Stimulated activated CD4-positive, alpha-beta T cell treated with anti-CD3 and anti-CD28 coated beads, Interleukin-2, amount 100 ng/mL, for 4 hours (primary cell): ENCODE measurements around the gene HPSE2.

Source experiments
- DNase-seq: peaks from one replicate; pipeline ENCODE4 v3.0.0-alpha.2; 2020; ENCODE audit warnings: low read depth

HPSE2 gene

DNA sequence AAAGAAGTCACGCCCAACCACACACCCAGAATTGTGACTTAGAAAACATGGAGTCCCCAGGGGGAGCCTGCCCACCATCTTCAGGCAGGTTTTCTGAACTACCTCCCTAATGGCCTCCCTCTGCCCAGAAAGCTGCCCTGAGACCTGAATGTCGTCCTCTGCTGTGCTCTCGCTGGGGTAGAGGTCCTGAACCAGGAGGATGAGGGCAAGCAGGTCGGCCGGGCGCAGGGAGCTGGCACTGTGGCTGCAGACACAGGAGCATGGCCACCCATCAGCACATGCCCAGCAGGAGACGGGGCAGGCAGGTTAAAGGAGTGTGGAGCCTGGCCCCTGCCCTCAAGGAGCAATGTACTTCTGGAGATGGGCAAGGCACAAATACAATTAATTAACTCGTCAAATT lies 805.2 kb downstream of the HPSE2 start:
- no peak for DNase-seq

DNA sequence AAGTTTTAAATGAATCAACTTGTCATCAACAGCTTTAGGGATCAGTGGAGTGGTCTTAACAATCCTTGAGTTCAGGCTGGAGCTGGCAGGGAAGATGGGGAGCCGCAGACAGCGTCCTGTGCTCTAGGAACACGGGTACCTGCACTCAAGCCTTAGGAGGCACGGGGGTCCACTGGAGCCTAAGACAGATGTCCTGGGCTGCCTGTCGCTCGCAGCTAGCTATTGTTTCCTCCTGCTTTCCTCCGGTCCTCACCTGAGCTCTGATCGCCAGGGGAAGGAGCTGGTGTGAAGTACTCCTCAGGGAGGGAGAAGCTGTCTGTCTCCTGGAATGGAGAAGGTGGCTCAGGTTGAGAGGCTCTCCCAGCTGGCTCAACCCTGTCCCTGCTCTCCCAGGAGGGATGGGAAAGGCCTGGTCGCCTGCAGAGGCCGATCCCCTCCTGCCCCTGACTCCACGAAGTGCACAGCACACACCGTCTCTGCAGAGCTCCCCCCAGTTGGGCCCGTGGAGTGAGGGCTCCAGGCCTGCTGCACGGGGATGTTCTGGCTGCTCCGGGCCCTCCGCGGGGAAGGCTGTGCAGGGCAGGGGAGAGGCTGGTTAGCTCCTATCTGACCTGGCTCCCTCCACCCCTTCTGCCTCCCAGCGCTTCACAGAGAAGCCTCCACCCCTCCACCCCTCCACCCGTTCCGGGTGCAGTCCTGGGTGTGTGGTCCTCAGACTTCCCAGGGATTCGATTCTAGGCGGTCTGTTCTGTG lies 806.2 kb downstream of the HPSE2 start:
- DNase-seq, result no peak

DNA sequence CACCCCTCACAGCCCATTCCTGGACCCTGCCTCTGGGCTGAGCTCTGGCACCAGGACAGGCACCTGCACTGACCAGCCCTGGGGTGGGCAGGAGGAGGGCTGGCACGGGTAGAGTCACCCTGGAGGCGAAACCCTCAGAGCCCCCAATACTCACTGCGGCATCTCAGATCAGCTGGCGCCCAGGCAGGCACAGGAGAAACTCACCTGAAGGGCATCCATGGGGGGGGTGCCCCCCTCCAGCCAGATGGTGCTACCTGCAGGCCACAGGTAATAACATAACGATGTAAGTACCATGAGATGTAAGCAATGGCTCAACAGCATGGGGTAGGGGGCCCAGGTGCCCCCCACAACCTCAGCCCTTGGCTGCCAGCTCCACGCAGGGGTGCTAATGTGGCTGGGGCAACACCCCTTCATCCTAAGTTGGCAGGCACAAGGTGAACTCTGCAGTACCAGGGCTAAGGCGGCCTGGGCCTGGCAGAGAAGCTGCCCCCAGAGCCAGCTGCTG lies 808.6 kb downstream of the HPSE2 start:
- DNase-seq, result no peak

DNA sequence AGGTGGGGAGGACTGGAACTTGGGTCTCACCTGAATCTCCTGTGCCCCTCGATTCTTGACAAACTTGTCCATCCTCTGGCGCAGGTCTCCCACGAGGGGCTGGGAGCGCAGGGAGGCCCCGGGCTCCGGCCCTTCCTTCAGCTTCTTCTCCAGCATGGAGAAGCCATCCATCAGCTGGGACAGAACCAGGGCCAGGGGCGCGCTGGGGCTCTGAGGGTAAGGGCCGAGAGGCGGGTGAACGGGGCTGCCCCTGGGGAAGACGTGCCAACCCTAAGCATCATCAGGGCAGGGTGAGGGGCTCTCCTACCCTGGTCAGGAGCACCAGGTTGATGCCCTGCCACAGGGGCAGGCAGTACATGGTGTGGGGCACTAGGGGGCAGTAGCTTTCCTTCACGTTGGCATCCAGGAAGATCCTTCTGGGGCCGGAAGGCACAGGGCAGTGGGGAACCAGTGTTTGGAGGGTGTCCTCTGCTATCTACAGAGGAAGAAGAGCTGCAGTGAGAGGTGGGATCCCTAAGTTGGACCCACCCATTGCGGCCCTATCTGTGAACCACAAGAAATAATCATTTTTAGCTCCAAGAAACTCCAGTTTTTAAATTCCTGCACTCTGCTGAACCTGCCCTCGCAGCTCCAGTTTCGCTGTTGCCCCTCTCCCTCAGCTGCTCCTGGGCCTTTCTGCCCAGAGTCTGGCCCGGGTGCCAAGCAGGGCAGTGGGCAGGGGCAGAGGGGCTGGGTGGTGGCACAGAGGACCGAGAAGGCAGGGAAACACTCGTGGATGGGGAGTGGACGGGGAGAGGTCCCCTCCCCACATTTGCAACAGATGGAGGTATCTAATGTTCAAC lies 809.9 kb downstream of the HPSE2 start:
- DNase-seq, result peak; percentile 9

DNA sequence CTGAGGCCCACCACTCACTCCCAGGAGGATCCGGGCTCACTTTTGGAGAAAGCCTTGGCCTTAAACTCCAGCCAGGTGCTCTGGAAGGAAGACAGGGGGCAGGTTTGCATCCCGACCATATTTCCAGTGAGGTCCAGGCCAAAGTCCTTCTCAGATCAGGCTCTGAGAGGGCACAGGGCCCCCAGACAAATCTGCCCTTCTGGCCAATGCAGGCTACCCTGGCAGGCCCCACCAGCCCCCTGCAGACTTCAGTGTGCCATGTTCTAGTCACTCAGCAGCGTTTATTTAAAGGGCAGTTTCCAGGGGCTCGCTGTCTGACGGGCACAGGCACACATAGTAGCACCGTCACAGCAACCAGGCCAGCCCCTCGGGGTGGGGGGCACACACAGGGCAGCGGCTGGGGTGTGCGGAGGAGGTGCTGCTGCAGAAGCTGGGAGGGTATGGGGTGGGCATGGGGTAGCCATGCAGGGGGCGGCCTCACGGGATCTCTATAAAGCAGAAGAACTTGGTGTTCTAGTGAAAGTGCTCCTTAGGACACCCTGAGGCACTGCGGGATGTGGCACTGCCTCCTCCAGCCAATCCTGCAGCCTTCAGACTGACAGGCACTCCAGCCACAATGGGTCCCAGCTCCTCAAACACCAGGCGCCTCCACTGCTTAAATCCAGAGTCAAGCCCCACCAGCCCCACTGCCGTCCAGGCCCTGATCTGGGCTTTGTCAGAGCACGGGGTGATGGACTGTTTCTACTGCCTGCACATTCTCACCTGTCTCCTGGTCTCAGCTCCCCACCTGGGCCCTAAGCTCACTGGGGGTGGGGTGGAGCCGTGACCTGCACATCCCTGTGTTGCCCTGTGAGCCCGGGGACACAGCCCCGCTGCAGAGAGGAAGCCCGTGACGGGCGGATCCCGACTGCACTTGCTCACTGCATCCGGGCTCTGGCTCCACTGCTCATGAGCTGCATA lies 811.1 kb downstream of the HPSE2 start:
- DNase-seq, result no peak

DNA sequence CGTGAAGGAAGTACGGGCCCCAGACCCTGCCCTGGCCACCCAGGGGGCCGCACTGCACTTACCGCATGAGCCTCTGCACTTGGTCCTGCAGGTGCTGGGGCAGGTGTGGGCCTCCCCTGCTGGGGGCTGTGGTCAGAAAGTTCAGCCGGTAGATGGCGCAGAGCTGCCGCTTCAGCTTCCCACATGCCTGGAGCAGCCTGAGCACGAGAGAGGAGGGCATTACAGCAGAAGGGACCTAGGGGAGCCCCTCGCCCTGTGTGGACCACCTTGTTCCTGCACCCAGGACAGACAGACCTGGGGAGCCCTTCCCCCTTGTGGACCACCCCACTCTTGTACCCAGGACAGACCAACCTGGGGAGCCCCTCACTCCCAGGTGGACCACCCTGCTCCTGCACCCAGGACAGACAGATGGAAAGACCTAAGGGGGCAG lies 811.9 kb downstream of the HPSE2 start:
- no peak for DNase-seq

DNA sequence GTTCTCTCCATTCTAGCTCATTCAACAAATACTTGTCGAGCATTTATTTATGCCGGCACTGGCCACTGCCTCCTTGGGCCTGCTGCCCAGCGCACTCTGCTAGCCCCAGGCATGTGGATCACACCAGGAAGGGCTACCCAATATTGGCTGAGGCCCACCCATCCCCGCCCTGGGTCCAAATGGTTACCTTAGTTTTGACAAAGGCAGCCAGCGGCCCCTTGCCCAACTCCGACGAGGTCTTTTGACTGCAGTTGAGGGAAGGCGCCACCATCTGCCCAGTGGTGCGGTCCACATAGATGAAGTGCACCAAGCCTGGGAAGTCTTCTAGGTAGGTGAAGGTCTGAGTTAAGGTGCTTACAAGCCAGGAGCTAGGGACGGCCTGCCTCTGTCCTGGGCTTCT lies 813.5 kb downstream of the HPSE2 start:
- no peak for DNase-seq

DNA sequence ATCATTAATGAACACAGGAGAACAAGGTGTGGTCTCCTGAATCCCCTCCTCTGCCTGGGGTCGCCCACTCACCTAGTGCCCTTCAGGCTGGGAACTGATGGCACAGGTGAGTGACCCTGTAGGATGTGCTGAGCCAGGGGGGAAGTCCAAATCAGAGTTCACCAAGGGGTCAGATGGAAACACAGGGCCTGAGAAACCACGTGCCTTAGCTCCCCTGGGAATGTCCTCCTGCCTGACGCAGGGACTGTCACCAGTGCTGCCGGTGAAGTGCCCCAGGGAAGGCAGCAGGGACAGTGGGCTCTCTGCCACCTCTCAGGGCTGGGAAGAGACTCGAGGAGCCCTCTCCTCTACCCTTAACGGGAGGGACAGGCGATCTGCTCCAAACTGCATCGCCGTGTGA lies 814.9 kb downstream of the HPSE2 start:
- no peak for DNase-seq

DNA sequence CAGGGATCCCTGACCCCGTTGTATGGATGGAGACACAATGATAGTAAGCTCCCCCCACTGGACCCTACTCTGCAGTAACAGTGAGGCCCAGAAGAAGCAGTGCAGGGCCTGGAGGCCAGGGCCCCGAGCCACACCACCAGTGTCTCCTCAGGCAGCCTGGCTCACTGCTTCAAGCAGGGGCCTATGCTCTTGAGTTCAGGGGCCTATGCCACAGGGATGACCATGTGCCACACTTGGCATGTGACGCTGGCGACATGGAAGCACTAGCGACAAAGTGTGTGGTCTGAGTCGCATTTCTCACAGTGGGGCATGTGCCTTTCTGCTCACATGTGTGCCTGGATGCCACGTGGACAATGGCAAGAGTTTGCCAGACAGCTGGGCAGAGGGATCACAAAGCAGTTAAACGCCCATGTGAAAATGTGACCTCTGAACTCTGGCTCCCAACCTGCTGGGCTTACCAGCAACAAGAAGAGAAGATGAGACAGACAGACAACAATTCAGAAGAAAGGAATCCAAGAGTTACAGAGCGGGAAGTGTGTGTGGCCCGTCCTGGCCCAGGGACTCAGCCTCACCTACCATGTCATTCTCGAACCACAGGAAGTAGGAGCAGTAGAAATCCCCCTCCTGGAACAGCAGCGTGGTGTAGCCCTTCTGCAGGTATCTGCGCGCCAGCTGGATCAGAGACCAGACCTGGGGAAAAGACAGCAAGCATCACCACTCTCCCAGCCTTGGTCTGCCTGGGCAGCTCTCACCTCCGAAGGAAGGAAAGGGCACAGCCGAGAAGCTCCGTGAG lies 816.0 kb downstream of the HPSE2 start:
- no peak for DNase-seq

DNA sequence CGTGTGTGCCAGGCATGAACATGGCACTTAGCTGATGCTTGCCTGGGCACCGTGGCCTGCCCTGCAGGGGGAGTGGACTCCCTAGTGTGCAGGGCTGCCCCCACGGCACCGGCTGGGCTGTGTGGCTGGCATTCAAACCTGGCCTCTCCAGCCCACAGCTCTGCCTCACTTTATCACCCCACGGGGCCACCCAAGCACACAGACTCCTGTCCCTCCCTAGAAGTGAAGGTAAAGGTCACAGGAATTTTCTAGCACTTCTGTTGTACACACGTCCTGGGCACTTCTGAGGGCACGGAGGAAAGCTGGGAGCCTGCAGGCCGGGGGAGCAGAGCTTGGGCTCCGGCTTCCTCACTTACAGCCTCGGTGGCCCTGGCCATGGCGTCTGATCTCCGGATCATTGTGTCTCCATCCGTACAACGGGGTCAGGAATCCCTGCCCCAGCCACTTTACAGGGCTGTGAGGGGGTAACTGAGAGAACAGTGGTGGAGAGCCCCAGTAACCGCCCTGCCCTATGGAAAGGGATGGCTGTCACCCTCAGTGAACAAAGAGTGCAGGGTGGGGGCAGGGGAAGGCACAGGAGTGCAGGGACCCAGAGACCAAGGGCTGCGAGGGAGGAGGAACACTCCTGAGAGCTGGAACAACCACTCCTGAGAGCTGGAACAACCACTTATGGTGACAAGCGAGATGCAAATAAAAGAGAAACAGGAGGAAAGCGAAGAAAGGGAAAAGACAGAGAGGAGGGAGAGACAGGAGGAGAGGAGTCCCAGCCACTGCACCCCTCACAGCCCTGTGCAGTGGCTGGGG lies 816.8 kb downstream of the HPSE2 start:
- DNase-seq, result no peak

DNA sequence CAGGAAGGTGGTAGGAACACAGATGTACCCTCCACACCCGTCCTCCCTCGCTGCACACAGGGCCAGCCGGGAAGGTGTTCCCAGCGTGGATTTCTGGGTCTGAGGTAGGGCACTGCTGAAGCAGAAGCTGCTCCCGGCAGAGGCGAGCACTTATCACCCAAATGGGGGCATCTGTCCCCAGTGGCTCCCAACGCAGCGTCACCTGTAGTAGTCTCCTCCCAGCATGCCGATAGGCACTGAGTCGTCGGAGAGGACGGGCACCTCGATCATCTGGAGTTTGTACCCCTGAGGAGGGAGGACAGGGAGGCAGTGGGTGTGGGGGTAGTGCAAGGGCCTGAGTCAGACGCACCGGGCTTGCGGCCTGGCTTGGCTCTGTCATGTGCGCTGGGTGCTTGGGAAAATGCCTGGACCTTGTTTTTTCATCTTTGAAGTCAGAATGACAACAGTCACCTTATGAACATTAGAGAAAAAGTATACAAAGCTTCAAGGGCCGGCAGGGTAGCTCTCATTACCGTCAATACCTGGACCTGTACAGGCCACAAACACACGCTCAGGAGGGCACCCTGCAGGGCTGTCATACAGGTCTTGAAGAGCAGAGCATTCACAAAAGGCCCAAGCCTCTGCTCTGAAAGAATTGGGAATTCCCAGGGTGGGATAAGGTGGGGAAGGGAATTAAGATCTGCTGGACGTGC lies 817.5 kb downstream of the HPSE2 start:
- DNase-seq, result no peak

DNA sequence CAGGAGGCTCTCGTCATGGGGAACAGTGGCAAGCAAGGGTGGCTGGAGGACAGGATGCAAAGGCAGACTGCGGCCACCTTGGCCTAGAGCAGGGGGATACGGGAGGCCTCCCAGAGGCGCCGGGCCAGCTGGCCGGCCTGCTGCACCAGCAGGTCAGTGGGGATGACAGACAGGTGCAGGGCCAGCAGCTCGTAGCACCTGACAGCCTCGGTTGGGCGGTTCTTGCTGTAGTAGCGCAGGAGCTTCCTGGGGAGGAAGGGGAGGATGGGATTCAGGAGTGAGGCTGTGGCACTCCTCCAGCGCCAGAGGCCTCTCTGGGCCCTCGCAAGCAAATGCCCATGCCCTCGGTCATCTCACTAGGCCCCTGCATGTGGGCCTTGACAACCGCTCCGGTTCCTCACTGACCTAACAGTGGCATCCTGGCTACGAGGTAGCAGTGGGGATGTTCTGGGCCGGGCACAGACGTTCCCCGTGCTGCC lies 818.1 kb downstream of the HPSE2 start:
- no peak for DNase-seq

DNA sequence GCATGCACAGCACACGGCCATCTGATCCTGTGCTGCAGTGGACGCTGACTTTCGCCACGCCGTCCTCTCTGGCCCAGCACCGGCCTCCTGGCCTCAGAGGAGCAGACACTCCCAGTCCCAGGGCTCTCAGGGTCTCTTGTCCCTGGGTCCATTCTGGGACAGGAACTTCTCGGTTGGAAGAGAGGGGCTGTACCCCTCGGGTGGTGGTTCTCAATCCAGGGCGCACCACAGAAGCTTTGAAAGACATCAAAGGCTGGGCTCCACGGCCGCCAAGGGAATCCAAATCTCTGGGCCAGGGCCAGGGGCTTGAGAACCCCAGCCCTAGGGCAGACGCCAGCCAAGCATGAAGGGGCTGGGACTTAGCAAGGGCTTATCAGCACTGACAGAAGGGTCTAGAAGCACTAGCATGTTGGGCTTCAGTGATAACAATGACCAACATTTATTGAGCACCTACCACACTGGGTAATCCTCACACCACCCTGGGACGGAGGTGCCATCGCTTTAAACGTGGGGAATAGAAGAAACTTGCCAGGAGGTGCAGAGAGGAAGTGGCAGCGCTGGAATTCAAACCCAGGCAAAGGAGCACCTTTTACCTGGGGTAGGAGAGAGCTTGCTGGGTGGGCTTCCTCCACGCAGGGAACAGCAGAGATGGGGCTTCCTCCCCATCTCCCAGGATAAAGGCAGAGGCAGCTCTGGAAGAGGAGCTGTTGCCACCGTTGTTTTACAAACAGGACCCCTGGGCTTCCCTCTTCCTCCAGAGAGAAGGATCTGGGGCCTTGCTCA lies 818.9 kb downstream of the HPSE2 start:
- DNase-seq, result no peak

DNA sequence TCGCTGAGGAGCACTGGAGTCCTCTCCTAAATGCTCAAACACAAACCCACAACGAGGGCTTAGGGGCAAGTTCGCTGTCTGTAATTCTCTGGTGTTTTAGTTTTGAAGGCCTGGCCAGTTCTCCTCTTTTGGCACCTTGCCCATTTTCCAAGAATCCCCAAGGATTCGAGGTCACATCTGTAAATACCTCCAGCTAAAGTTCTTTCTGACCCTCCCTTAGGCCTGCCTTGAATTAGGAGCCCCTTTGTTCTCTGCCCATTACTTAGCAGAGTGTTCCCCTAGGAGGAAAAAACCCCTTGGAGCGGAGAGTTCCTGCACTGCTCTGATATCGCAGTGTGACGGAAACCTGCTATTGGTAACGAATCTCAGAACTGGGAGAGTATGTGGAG lies 819.9 kb downstream of the HPSE2 start:
- DNase-seq, result no peak

DNA sequence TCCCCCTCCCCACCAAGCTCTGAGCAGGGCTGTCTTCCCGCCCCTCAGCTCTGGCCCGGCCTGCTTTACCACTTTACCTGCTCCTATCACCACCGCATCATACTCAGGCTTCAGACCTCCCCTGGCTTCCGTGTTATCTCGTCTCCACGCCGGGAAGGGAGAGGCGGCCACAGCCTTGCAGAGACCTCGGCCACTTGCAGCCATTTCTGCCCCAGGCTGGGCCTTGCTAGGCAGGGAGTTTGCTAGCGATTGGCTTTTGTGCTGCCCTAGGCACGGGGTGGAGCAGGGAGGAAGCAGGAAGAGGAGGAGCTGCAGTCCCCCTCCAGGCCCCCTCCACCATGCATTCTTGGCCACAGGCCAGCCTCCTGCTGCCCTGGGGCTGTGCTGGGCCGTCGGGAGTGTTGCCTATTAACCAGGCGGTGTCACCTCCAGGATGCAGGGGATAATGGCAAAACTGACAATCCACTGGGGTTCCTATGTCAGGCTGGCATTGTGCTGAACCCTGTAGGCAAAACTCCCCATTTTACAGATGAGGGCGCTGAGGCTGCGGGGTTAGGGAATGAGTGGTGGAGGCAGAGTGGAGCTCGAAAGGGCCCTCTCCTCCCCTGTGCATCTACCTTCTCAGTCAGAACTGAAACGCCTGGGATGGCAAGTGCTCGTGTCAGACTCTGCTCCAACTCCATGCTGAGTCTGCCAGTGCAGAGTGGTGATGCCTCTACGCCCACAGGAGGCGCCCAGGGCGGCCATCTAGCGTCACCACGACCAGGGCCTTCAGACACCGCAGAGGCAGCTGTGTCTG lies 820.5 kb downstream of the HPSE2 start, which contains the start of gene PYROXD2:
Gene PYROXD2, minus strand, starts transcription at position 251 of the 799 bp plus-strand sequence. Its CDS starts 47 bp downstream, at position 204.
- peak; percentile 6 for DNase-seq

DNA sequence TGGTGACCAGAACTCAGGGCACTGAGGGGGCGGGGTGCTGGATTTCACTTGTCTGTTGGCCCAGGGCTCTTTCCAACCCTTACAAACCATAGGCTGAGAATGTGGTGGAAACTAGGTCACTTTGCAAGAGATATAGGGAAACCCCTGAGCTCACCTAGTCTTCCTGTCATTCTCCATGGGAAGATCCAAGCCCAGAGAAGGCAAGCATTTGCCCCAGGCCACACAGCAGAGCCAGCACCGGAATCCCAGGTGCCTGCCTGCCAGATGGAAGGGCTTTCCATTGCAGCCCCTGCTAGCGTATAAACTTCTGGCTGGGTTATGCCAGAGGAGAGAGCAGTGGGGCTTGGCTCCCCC lies 821.1 kb downstream of the HPSE2 start:
- no peak for DNase-seq

DNA sequence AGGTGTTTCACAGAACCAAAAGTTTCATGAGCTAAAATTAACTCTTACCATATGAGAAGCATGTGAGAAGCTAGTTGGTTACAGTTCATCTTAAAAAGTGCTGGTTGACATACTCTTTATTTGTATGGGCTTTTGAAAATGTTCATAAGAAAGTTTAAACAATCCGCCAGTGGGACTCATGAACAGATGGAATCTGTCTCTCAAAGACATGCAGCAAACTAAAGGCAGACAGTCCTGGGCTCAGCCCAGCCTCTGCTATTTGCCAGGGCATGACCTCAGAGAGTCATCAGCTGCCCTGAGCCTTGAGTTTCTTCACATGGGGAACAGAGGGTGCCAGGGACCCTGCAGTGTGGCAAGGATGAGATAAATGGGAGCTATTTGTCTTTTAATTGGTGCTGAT lies 823.9 kb downstream of the HPSE2 start:
- DNase-seq, result no peak

DNA sequence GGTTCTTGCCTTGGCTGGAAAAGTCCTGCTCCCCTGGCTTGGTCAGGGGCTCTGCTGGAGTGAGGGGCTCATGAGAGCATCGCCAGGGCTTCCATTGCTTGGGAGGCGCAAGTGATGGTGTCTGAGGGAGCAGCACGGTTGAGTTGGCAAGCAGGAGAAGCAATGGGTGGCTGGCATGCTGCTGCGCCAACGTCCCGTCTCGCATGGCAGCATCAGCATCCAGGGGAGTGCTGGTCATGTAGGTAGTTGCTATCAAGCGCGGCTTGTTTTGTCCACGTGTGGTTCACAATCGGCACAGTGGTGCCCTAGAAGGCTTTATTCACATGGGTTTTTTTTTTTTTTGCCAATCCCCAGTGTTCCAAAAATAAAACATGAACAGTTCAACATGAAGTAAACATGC lies 824.5 kb downstream of the HPSE2 start:
- no peak for DNase-seq
